ENCODE data around the gene PEPD.

Gene PEPD

GRCh38 chr19:33358408-33358807 lies 163.2 kb downstream of the PEPD start:
- no peak overlapping the region for H3K4me3 ChIP-seq (ENCODE audit: low read depth, low read length)
- TF ChIP-seq CTCF (IDR thresholded peaks at IDR 0.05; ENCODE audit: borderline replicate concordance, insufficient read depth, low read depth, low read length): no peak

GRCh38 chr19:33357556-33357955 lies 164.0 kb downstream of the PEPD start:
- TF ChIP-seq CTCF (IDR thresholded peaks at IDR 0.05; ENCODE audit: borderline replicate concordance, insufficient read depth, low read depth, low read length): no peak
- no peak overlapping the region for H3K4me3 ChIP-seq (ENCODE audit: low read depth, low read length)

- no peak for TF ChIP-seq CTCF (IDR thresholded peaks at IDR 0.05; ENCODE audit: borderline replicate concordance, insufficient read depth, low read depth, low read length)
Observed at GRCh38 chr19:33355535-33355934, 166.1 kb downstream of the PEPD start.

GRCh38 chr19:33350538-33351309 lies 170.9 kb downstream of the PEPD start:
- no peak overlapping the region for H3K4me3 ChIP-seq (ENCODE audit: low read depth, low read length)
- no peak for TF ChIP-seq CTCF (IDR thresholded peaks at IDR 0.05; ENCODE audit: borderline replicate concordance, insufficient read depth, low read depth, low read length)

More at GRCh38 chr19:33355535-33355934, 166.1 kb downstream of the PEPD start:
- H3K4me3 ChIP-seq (ENCODE audit: low read depth, low read length): no peak overlapping the region

GRCh38 chr19:33349319-33350289 lies 172.0 kb downstream of the PEPD start:
- no peak for TF ChIP-seq CTCF (IDR thresholded peaks at IDR 0.05; ENCODE audit: borderline replicate concordance, insufficient read depth, low read depth, low read length)
- H3K4me3 ChIP-seq (ENCODE audit: low read depth, low read length): no peak overlapping the region

GRCh38 chr19:33348301-33349010 lies 173.1 kb downstream of the PEPD start:
- no peak overlapping the region for H3K4me3 ChIP-seq (ENCODE audit: low read depth, low read length)
- TF ChIP-seq CTCF (IDR thresholded peaks at IDR 0.05; ENCODE audit: borderline replicate concordance, insufficient read depth, low read depth, low read length): no peak

Measured in GM12875 (cell line).